SK-N-SH treated with all-trans-retinoic acid at 6 μM for 48 hours (cell line): ENCODE measurements around the gene AKAP5.

Experiments used
- ATAC-seq: fragments of 200-7000 bp; cut with Tn5 transposase; 3 replicates; pipeline ENCODE4 v1.9.1; 2020; ENCODE audit warnings: mild to moderate bottlenecking, moderate library complexity
- ARNTL ChIP-seq: fragments of 450-650 bp; formaldehyde crosslinking; IDR thresholded peaks from 2 replicates; pipeline ENCODE4 v1.5.0; 2020; ENCODE audit warnings: low read depth, mild to moderate bottlenecking, moderate library complexity, borderline replicate concordance
- BACH2 ChIP-seq: fragments of 250-450 bp; sonication (Bioruptor Pico); IDR thresholded peaks from 2 replicates; pipeline ENCODE4 v1.9.0; 2021; ENCODE audit warnings: mild to moderate bottlenecking, borderline replicate concordance
- ESRRG ChIP-seq: fragments of 250-450 bp; sonication (Bioruptor Pico); IDR thresholded peaks from 2 replicates; pipeline ENCODE4 v1.6.1; 2021; ENCODE audit warnings: mild to moderate bottlenecking
- GLIS3 ChIP-seq: fragments of 250-450 bp; sonication (Bioruptor Pico); IDR thresholded peaks from 2 replicates; pipeline ENCODE4 v1.5.0; 2020; ENCODE audit warnings: mild to moderate bottlenecking, moderate library complexity
- ISL1 ChIP-seq: fragments of 250-450 bp; sonication (Bioruptor Pico); IDR thresholded peaks from 2 replicates; pipeline ENCODE4 v2.1.2; 2022; ENCODE audit warnings: mild to moderate bottlenecking, moderate library complexity
- OSR1 ChIP-seq: fragments of 250-450 bp; sonication (Bioruptor Pico); IDR thresholded peaks from 2 replicates; pipeline ENCODE4 v1.8.0; 2022; ENCODE audit warnings: moderate library complexity, mild to moderate bottlenecking, inconsistent platforms
- PATZ1 ChIP-seq: fragments of 250-450 bp; sonication (Bioruptor Pico); IDR thresholded peaks from 2 replicates; pipeline ENCODE4 v1.8.0; 2020; ENCODE audit warnings: mild to moderate bottlenecking, moderate library complexity, borderline replicate concordance
- PPARA ChIP-seq: fragments of 250-450 bp; sonication (Bioruptor Pico); IDR thresholded peaks from 2 replicates; pipeline ENCODE4 v1.5.0; 2020; ENCODE audit warnings: mild to moderate bottlenecking, borderline replicate concordance
- RARB ChIP-seq: fragments of 250-450 bp; sonication (Bioruptor Pico); IDR thresholded peaks from 2 replicates; pipeline ENCODE4 v1.8.0; 2021; ENCODE audit warnings: mild to moderate bottlenecking, moderate library complexity
- SNAI2 ChIP-seq: fragments of 250-450 bp; sonication (Bioruptor Pico); IDR thresholded peaks from 2 replicates; pipeline ENCODE4 v1.5.0; 2020; ENCODE audit warnings: mild to moderate bottlenecking, moderate library complexity
- TCF4 ChIP-seq: fragments of 250-450 bp; sonication (Bioruptor Pico); IDR thresholded peaks from 2 replicates; pipeline ENCODE4 v1.8.0; 2021; ENCODE audit warnings: mild to moderate bottlenecking, moderate library complexity, borderline replicate concordance
- ZC3H10 ChIP-seq: fragments of 250-450 bp; sonication (Bioruptor Pico); IDR thresholded peaks from 2 replicates; pipeline ENCODE4 v1.5.1; 2021; ENCODE audit warnings: mild to moderate bottlenecking, moderate library complexity
- ZFP3 ChIP-seq: fragments of 250-450 bp; sonication (Bioruptor Pico); IDR thresholded peaks from 2 replicates; pipeline ENCODE4 v1.5.0; 2020; ENCODE audit warnings: mild to moderate bottlenecking, moderate library complexity
- ZFP30 ChIP-seq: fragments of 450-650 bp; formaldehyde crosslinking; IDR thresholded peaks from 2 replicates; pipeline ENCODE4 v1.5.0; 2022; ENCODE audit warnings: mild to moderate bottlenecking, moderate library complexity
- ZNF565 ChIP-seq: fragments of 450-650 bp; formaldehyde crosslinking; conservative IDR thresholded peaks from 2 replicates; pipeline ENCODE4 v1.5.0; 2020; ENCODE audit warnings: low read depth, mild to moderate bottlenecking, moderate library complexity
- ZNF70 ChIP-seq: fragments of 450-650 bp; formaldehyde crosslinking; IDR thresholded peaks from 2 replicates; pipeline ENCODE4 v1.5.0; 2020; ENCODE audit warnings: mild to moderate bottlenecking, moderate library complexity
- ZNF8 ChIP-seq: fragments of 450-650 bp; formaldehyde crosslinking; IDR thresholded peaks from 2 replicates; pipeline ENCODE4 v1.5.0; 2020; ENCODE audit warnings: mild to moderate bottlenecking, moderate library complexity
- TF ChIP-seq, protein P1 (sequence below): fragments of 250-450 bp; sonication (Bioruptor Pico); IDR thresholded peaks from 2 replicates; pipeline ENCODE4 v1.5.0; 2020; ENCODE audit warnings: mild to moderate bottlenecking, moderate library complexity
- TF ChIP-seq, protein P2 (sequence below): fragments of 250-450 bp; sonication (Bioruptor Pico); IDR thresholded peaks from 2 replicates; pipeline ENCODE4 v1.5.1; 2021; ENCODE audit warnings: mild to moderate bottlenecking, moderate library complexity

The AKAP5 gene

DNA sequence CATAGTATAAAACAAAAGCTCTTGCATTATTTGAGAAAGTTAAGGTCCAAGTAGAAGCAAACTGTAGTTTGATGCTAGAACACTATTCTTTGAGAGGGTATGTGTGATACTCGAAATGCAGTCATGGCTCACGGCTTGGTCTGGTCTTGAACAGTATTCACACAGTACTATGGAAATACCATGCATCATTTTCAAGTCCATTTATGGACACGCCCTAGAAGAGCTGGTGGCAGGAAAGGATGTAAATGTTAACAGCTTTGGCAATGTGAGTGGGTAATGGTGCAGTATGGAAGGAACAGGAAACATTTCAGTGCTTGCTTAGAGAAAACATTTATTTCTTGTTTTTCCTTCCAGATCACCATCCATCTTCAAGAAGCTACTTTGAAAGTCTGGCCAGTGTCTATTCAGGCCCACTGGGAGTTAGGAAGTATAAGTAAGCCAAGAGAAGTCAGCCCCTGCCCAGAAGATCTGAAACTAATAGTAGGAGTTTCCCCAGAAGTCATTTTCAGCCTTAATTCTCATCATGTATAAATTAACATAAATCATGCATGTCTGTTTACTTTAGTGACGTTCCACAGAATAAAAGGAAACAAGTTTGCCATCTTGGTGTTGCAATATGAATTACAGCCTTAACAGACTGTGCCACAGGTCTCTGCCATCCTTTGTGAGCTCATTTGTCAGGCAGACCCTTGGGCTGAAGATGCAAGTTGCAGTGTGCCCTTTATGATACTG lies 5.7 kb upstream of the AKAP5 start:
- no peak for ATAC-seq
- no peak for TF ChIP-seq RARB (CRISPR knock-in tag)
- no peak for TF ChIP-seq ZC3H10
- TF ChIP-seq ZFP3, result no peak
- no peak for TF ChIP-seq SNAI2 (CRISPR knock-in tag)
- TF ChIP-seq ZFP30, result no peak
- no peak for TF ChIP-seq OSR1 (CRISPR knock-in tag)
- TF ChIP-seq ARNTL (CRISPR knock-in tag), result no peak
- no peak for TF ChIP-seq BACH2
- no peak for TF ChIP-seq ZNF565
- TF ChIP-seq PATZ1, result no peak
- TF ChIP-seq ZNF70 (CRISPR knock-in tag), result no peak
- no peak for TF ChIP-seq ZNF8
- TF ChIP-seq ISL1 (CRISPR knock-in tag), result no peak
- TF ChIP-seq GLIS3, result no peak
- TF ChIP-seq, protein P1, sequence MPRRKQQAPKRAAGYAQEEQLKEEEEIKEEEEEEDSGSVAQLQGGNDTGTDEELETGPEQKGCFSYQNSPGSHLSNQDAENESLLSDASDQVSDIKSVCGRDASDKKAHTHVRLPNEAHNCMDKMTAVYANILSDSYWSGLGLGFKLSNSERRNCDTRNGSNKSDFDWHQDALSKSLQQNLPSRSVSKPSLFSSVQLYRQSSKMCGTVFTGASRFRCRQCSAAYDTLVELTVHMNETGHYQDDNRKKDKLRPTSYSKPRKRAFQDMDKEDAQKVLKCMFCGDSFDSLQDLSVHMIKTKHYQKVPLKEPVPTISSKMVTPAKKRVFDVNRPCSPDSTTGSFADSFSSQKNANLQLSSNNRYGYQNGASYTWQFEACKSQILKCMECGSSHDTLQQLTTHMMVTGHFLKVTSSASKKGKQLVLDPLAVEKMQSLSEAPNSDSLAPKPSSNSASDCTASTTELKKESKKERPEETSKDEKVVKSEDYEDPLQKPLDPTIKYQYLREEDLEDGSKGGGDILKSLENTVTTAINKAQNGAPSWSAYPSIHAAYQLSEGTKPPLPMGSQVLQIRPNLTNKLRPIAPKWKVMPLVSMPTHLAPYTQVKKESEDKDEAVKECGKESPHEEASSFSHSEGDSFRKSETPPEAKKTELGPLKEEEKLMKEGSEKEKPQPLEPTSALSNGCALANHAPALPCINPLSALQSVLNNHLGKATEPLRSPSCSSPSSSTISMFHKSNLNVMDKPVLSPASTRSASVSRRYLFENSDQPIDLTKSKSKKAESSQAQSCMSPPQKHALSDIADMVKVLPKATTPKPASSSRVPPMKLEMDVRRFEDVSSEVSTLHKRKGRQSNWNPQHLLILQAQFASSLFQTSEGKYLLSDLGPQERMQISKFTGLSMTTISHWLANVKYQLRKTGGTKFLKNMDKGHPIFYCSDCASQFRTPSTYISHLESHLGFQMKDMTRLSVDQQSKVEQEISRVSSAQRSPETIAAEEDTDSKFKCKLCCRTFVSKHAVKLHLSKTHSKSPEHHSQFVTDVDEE (CRISPR knock-in tag), result no peak
- no peak for TF ChIP-seq ESRRG (CRISPR knock-in tag)
- TF ChIP-seq, protein P2, sequence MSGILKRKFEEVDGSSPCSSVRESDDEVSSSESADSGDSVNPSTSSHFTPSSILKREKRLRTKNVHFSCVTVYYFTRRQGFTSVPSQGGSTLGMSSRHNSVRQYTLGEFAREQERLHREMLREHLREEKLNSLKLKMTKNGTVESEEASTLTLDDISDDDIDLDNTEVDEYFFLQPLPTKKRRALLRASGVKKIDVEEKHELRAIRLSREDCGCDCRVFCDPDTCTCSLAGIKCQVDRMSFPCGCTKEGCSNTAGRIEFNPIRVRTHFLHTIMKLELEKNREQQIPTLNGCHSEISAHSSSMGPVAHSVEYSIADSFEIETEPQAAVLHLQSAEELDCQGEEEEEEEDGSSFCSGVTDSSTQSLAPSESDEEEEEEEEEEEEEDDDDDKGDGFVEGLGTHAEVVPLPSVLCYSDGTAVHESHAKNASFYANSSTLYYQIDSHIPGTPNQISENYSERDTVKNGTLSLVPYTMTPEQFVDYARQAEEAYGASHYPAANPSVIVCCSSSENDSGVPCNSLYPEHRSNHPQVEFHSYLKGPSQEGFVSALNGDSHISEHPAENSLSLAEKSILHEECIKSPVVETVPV (CRISPR knock-in tag), result no peak

GRCh38 chr14:64461221-64461620 lies 4.1 kb upstream of the AKAP5 start:
- TF ChIP-seq ISL1 (CRISPR knock-in tag), result no peak
- TF ChIP-seq, all 23 proteins: peak for 0
- no peak for ATAC-seq

GRCh38 chr14:64463195-64463594 lies 2.1 kb upstream of the AKAP5 start:
- TF ChIP-seq TCF4, result no peak
- TF ChIP-seq, protein P2 (CRISPR knock-in tag), result no peak
- TF ChIP-seq OSR1 (CRISPR knock-in tag), result no peak
- TF ChIP-seq ISL1 (CRISPR knock-in tag), result no peak
- TF ChIP-seq PPARA (CRISPR knock-in tag), result no peak
- no peak for TF ChIP-seq ARNTL (CRISPR knock-in tag)
- no peak for TF ChIP-seq ZFP3
- TF ChIP-seq, protein P1 (CRISPR knock-in tag), result no peak
- ATAC-seq, result no peak
